Spleen (tissue), 11 donors: Measurements from ENCODE around the gene IQCB1. TPM values are rescaled to one million over a fixed set of nuclear protein-coding genes. Genes with fewer than 3 reads are reported as not detected.

ENCODE experiments used
- DNase-seq: peaks from one replicate; pipeline ENCODE4 v3.0.0-alpha.2; 2020
- H3K27ac ChIP-seq, 8 donors: fragments of 200-600 bp; sonication (generic) in 7 of 8; 1 replicate in 4 of 8; 2 replicates in 4 of 8; pipeline versions ENCODE4 v1.5.0 to v1.8.0; 2016 to 2021; ENCODE audit warnings: inconsistent platforms in 4 of 8, mild to moderate bottlenecking in 4 of 8, moderate library complexity in 1 of 8
- H3K27me3 ChIP-seq, 7 donors: fragments of 200-600 bp; sonication (generic) in 6 of 7; replicated peaks in 1 of 7; 1 replicate in 4 of 7; 2 replicates in 3 of 7; pipeline versions ENCODE4 v1.5.0 to v1.8.0; 2016 to 2021; ENCODE audit warnings: inconsistent platforms in 3 of 7, mild to moderate bottlenecking in 1 of 7
- H3K36me3 ChIP-seq, 6 donors: fragments of 200-600 bp; sonication (generic) in 5 of 6; 1 replicate in 4 of 6; 2 replicates in 2 of 6; pipeline versions ENCODE4 v1.5.0 to v1.8.0; 2016 to 2021; ENCODE audit warnings: inconsistent platforms in 2 of 6
- H3K4me1 ChIP-seq, 6 donors: fragments of 200-600 bp; sonication (generic) in 5 of 6; 1 replicate in 3 of 6; 2 replicates in 3 of 6; pipeline versions ENCODE4 v1.5.0 to v1.8.0; 2016 to 2021; ENCODE audit warnings: inconsistent platforms in 3 of 6
- H3K4me3 ChIP-seq, 8 donors: fragments of 200-600 bp; sonication (generic) in 7 of 8; 1 replicate in 4 of 8; 2 replicates in 4 of 8; pipeline versions ENCODE4 v1.5.0 to v1.8.0; 2016 to 2021; ENCODE audit warnings: inconsistent platforms in 4 of 8, mild to moderate bottlenecking in 4 of 8, moderate library complexity in 2 of 8
- H3K9me3 ChIP-seq, 8 donors: fragments of 200-600 bp; sonication (generic) in 7 of 8; 1 replicate in 4 of 8; 2 replicates in 4 of 8; pipeline versions ENCODE4 v1.5.0 to v1.8.0; 2016 to 2021; ENCODE audit warnings: inconsistent platforms in 4 of 8
- CTCF ChIP-seq, 11 experiments: fragments of 200-600 bp in 7 of 11; fragments of 450-650 bp in 4 of 11; sonication (generic) in 4 of 11; IDR thresholded peaks in 8 of 11; conservative IDR thresholded peaks in 3 of 11; 1 replicate in 7 of 11; 2 replicates in 4 of 11; pipeline versions ENCODE4 v1.4.0 to v1.8.0; 2016 to 2021; ENCODE audit warnings: antibody characterized with exemption in 11 of 11, inconsistent platforms in 4 of 11, mild to moderate bottlenecking in 1 of 11
- POLR2A ChIP-seq, 3 donors: fragments of 450-650 bp; IDR thresholded peaks; one replicate each; pipeline ENCODE4 v1.5.1; 2017; ENCODE audit warnings: antibody characterized with exemption in 3 of 3, mild to moderate bottlenecking in 1 of 3
- POLR2AphosphoS5 ChIP-seq, 3 donors: sonication (generic); formaldehyde crosslinking; IDR thresholded peaks; one replicate each; pipeline ENCODE4 v1.5.1; 2017; ENCODE audit warnings: antibody characterized with exemption in 3 of 3
- WGBS, 5 donors: extraction: QIAGEN DNeasy Blood & Tissue Kit in 3 of 5; methylation state at CpG; one replicate each; pipeline versions ENCODE4 v1.1.5 to v1.1.7; 2013 to 2018; 5-methylcytosine and 5-hydroxymethylcytosine counted together
- intact Hi-C: fragments of 100-400 bp; cut with DNase I; formaldehyde crosslinking; loops from one replicate; pipeline ENCODE4 v1.15.0; 2023; ENCODE audit warnings: low total_unique reads
- polyA plus RNA-seq, 3 donors: library from polyadenylated mRNA; stranded (reverse); fragments of 200-250 nt; gene quantifications; one replicate each; pipeline ENCODE4 v1.2.1, GENCODE V29; 2013
- total RNA-seq, 7 donors: library from RNA; depleted of rRNA in 3 of 7; stranded (reverse); fragments of >200 nt in 3 of 7; fragmentation: NEBNext Ultra II Directional in 4 of 7; extraction: Animal tissue kit (Norgen Biotek cat#: 25700) in 4 of 7; gene quantifications; one replicate each; pipeline versions ENCODE4 v1.1.0 to v1.2.1, GENCODE V29; 2016 to 2021
- donor health status: healthy with polysubstance abuse.
- donor health status: DM: no; HTN: no; CAD: no; lungs with moderate emphysema.
- donor health status: DM: no; HTN: no; CAD: no.
- donor health status: Bipolar disorder and iron deficiency.
- donor health status: healthy.
- donor health status: DM: no; HTN: no; CAD: no.
- donor health status: DM: yes; HTN: yes; CAD: no.

The IQCB1 gene
- total and polyA plus RNA-seq, 10 donors = 14.9 to 39.1 (median 26.5) TPM

- no peaks in the 10 kb centered on the region for H3K27me3 ChIP-seq
- peaks cover 0 to 47% (median 11%) of the 10 kb centered on the region in 6 donors for H3K4me1 ChIP-seq
- H3K36me3 ChIP-seq = peaks cover 0 to 18% (median 3%) of the 10 kb centered on the region in 6 donors
- no peak overlapping the region for H3K27ac ChIP-seq
- H3K9me3 ChIP-seq = no peaks in the 10 kb centered on the region
- intact Hi-C loops = no loop called here
- H3K4me3 ChIP-seq = no peak overlapping the region
- no peak for DNase-seq
- TF ChIP-seq CTCF (IDR thresholded peaks at IDR 0.05 in 8 of 11, conservative IDR thresholded peaks at IDR 0.05 in 3 of 11) = no peak
- TF ChIP-seq POLR2A (IDR thresholded peaks at IDR 0.05) = no peak
- TF ChIP-seq POLR2AphosphoS5 (IDR thresholded peaks at IDR 0.05) = no peak
Measured at GRCh38 chr3:121735047-121735696, 99.7 kb downstream of the IQCB1 start.

GRCh38 chr3:121730940-121731687 lies 103.7 kb downstream of the IQCB1 start:
- intact Hi-C loops = no loop called here
- Histone ChIP-seq H3K27me3 (no peaks in the 10 kb centered on the region), H3K27ac (no peak overlapping the region), H3K9me3 (no peaks in the 10 kb centered on the region), H3K4me1 (peaks cover 0 to 42% (median 2%) of the 10 kb centered on the region in 6 donors), H3K36me3 (peaks cover 0 to 47% (median 26%) of the 10 kb centered on the region in 6 donors), H3K4me3 (no peak overlapping the region)
- 91 to 97% (median 95%) methylated on average over 8 of the region's 8 CpGs for WGBS, 5 donors
- no peak for DNase-seq
- TF ChIP-seq POLR2AphosphoS5 (IDR thresholded peaks at IDR 0.05) = no peak
- no peak for TF ChIP-seq CTCF (IDR thresholded peaks at IDR 0.05 in 8 of 11, conservative IDR thresholded peaks at IDR 0.05 in 3 of 11)
- no peak for TF ChIP-seq POLR2A (IDR thresholded peaks at IDR 0.05)

GRCh38 chr3:121724130-121724529 lies 110.7 kb downstream of the IQCB1 start:
- no peak for TF ChIP-seq CTCF (IDR thresholded peaks at IDR 0.05 in 8 of 11, conservative IDR thresholded peaks at IDR 0.05 in 3 of 11)
- Histone ChIP-seq H3K27me3 (no peaks in the 10 kb centered on the region), H3K27ac (peak overlapping the region in 2 of 8 donors; percentile 2 to 14), H3K4me3 (no peak overlapping the region), H3K9me3 (no peaks in the 10 kb centered on the region), H3K36me3 (peaks cover 0 to 99% (median 75%) of the 10 kb centered on the region in 6 donors), H3K4me1 (peaks cover 0 to 6% (median 0%) of the 10 kb centered on the region in 6 donors)
- 66 to 79% (median 77%) methylated on average over 1 of the region's 1 CpG for WGBS, 5 donors
- intact Hi-C loops = no loop called here
- no peak for DNase-seq

- DNase-seq = no peak
- WGBS, 5 donors = 52 to 74% (median 69%) methylated on average over 1 of the region's 1 CpG
- peak overlapping the region in 2 of 8 donors; percentile 2 to 14 for H3K27ac ChIP-seq
- intact Hi-C loops = no loop called here
- H3K36me3 ChIP-seq = peaks cover 0 to 99% (median 74%) of the 10 kb centered on the region in 6 donors
- no peaks in the 10 kb centered on the region for H3K27me3 ChIP-seq
- H3K9me3 ChIP-seq = no peaks in the 10 kb centered on the region
- no peak overlapping the region for H3K4me3 ChIP-seq
- peaks cover 0 to 4% (median 0%) of the 10 kb centered on the region in 6 donors for H3K4me1 ChIP-seq
- TF ChIP-seq CTCF (IDR thresholded peaks at IDR 0.05 in 8 of 11, conservative IDR thresholded peaks at IDR 0.05 in 3 of 11) (no peak), POLR2A (IDR thresholded peaks at IDR 0.05) (no peak), POLR2AphosphoS5 (IDR thresholded peaks at IDR 0.05) (no peak)
Measured at GRCh38 chr3:121723485-121723884, 111.4 kb downstream of the IQCB1 start.
